Subcutaneous preadipocyte (primary cell): ENCODE measurements around the gene VRK1. TPM values are rescaled to one million over a fixed set of nuclear protein-coding genes. Genes with fewer than 3 reads are reported as not detected.

ENCODE experiments used
- total RNA-seq: library from RNA; depleted of rRNA; stranded (reverse); fragments of >200 nt; gene quantifications from 2 replicates; pipeline ENCODE4 v1.2.3, GENCODE V29; 2012

Gene VRK1
- 25.7 and 49.7 TPM in 2 replicates for total RNA-seq

GRCh38 chr14:96796851-96797581 lies at the start of gene VRK1:
VRK1 (plus strand) TSS chr14:96797382; CDS start chr14:96833472, 36,090 bp downstream.

